WTC11 (cell line): ENCODE results near the gene PPP2R3A. TPM values are rescaled to one million over a fixed set of nuclear protein-coding genes. Genes with fewer than 3 reads are reported as not detected.

Experiments
- ATAC-seq: fragments of 200-7000 bp; cut with Tn5 transposase; 2 replicates; pipeline ENCODE4 v1.10.0; 2021; ENCODE audit warnings: mild to moderate bottlenecking, moderate library complexity
- CTCF ChIA-PET: fragments of 300-600 bp; sonication (Branson Sonifier 250); formaldehyde crosslinking; loops from one replicate; lab custom pipeline; 2021; ENCODE audit warnings: antibody characterized with exemption; lab: Charles Lee
- POLR2A ChIA-PET: fragments of 350-600 bp; sonication (Branson Sonifier 250); formaldehyde crosslinking; loops from one replicate; lab custom pipeline; 2021; ENCODE audit warnings: antibody characterized with exemption; lab: Charles Lee
- DNase-seq: peaks from one replicate; pipeline ENCODE4 v3.0.0; 2021; ENCODE audit warnings: low spot score
- H3K27ac Mint-ChIP-seq: 2 replicates; pipeline ENCODE4 v1.8.0; 2021; ENCODE audit warnings: mixed read lengths
- H3K27me3 Mint-ChIP-seq: 2 replicates; pipeline ENCODE4 v1.8.0; 2021; ENCODE audit warnings: low read depth, mild to moderate bottlenecking, moderate library complexity, mixed read lengths
- H3K36me3 Mint-ChIP-seq: 2 replicates; pipeline ENCODE4 v1.8.0; 2021; ENCODE audit warnings: mixed read lengths
- H3K4me1 Mint-ChIP-seq: 2 replicates; pipeline ENCODE4 v1.8.0; 2022; ENCODE audit warnings: mixed read lengths
- H3K4me3 Mint-ChIP-seq: 2 replicates; pipeline ENCODE4 v1.8.0; 2021; ENCODE audit warnings: mild to moderate bottlenecking, moderate library complexity, mixed read lengths
- H3K9me3 Mint-ChIP-seq: 2 replicates; pipeline ENCODE4 v1.8.0; 2021; ENCODE audit warnings: mixed read lengths
- ELF4 ChIP-seq: sonication (generic); formaldehyde crosslinking; IDR thresholded peaks from 2 replicates; pipeline ENCODE4 v1.8.1; 2022; ENCODE audit warnings: low read depth, mild to moderate bottlenecking, moderate library complexity, missing genetic modification reagents
- EMX1 ChIP-seq: fragments of 250-450 bp; sonication (Bioruptor Pico); IDR thresholded peaks from 2 replicates; pipeline ENCODE4 v1.8.0; 2021; ENCODE audit warnings: mild to moderate bottlenecking
- FOXP1 ChIP-seq: sonication (generic); formaldehyde crosslinking; IDR thresholded peaks from 2 replicates; pipeline ENCODE4 v1.8.0; 2022; ENCODE audit warnings: missing genetic modification reagents, mild to moderate bottlenecking, moderate library complexity, borderline replicate concordance
- JAZF1 ChIP-seq: fragments of 250-450 bp; sonication (Bioruptor Pico); IDR thresholded peaks from 2 replicates; pipeline ENCODE4 v1.9.0; 2021; ENCODE audit warnings: moderate library complexity, mild to moderate bottlenecking, inconsistent platforms
- JUN ChIP-seq: sonication (generic); formaldehyde crosslinking; IDR thresholded peaks from 2 replicates; pipeline ENCODE4 v1.8.0; 2023; ENCODE audit warnings: mild to moderate bottlenecking, missing genetic modification reagents
- NFATC4 ChIP-seq: fragments of 250-450 bp; sonication (Bioruptor Pico); IDR thresholded peaks from 2 replicates; pipeline ENCODE4 v1.9.0; 2021; ENCODE audit warnings: mild to moderate bottlenecking
- SMAD4 ChIP-seq: sonication (generic); formaldehyde crosslinking; IDR thresholded peaks from 2 replicates; pipeline ENCODE4 v1.8.0; 2022; ENCODE audit warnings: mild to moderate bottlenecking, missing genetic modification reagents
- SOX15 ChIP-seq: fragments of 250-450 bp; sonication (Bioruptor Pico); IDR thresholded peaks from 2 replicates; pipeline ENCODE4 v1.9.0; 2021; ENCODE audit warnings: mild to moderate bottlenecking
- TEAD1 ChIP-seq: sonication (generic); formaldehyde crosslinking; IDR thresholded peaks from 2 replicates; pipeline ENCODE4 v1.8.0; 2022; ENCODE audit warnings: mild to moderate bottlenecking, missing genetic modification reagents
- ZNF219 ChIP-seq: sonication (generic); formaldehyde crosslinking; IDR thresholded peaks from 2 replicates; pipeline ENCODE4 v1.8.0; 2023; ENCODE audit warnings: missing genetic modification reagents, mild to moderate bottlenecking, borderline replicate concordance
- ZNF317 ChIP-seq: sonication (generic); formaldehyde crosslinking; IDR thresholded peaks from 2 replicates; pipeline ENCODE4 v1.8.1; 2023; ENCODE audit warnings: low read depth, mild to moderate bottlenecking, moderate library complexity, missing genetic modification reagents, borderline replicate concordance
- ZNF396 ChIP-seq: fragments of 250-450 bp; sonication (Bioruptor Pico); IDR thresholded peaks from 2 replicates; pipeline ENCODE4 v1.8.0; 2021; ENCODE audit warnings: mild to moderate bottlenecking, moderate library complexity, borderline replicate concordance
- total RNA-seq: library from RNA; stranded (reverse); gene quantifications from 3 replicates; pipeline ENCODE4 v1.2.3, GENCODE V29; 2021
- TF ChIP-seq, protein P1 (sequence below): sonication (generic); formaldehyde crosslinking; IDR thresholded peaks from 2 replicates; pipeline ENCODE4 v1.8.1; 2022; ENCODE audit warnings: low read depth, missing genetic modification reagents, borderline replicate concordance
- TF ChIP-seq, protein P2 (sequence below): sonication (generic); formaldehyde crosslinking; IDR thresholded peaks from 2 replicates; pipeline ENCODE4 v1.8.0; 2023; ENCODE audit warnings: mild to moderate bottlenecking, missing genetic modification reagents
- TF ChIP-seq, protein P3 (sequence below): sonication (generic); formaldehyde crosslinking; IDR thresholded peaks from 2 replicates; pipeline ENCODE4 v1.8.0; 2022; ENCODE audit warnings: mild to moderate bottlenecking, missing genetic modification reagents
- TF ChIP-seq, protein P4 (sequence below): sonication (generic); formaldehyde crosslinking; IDR thresholded peaks from 2 replicates; pipeline ENCODE4 v1.8.0; 2022; ENCODE audit warnings: mild to moderate bottlenecking, missing genetic modification reagents
- TF ChIP-seq, protein P5 (sequence below): fragments of 200-600 bp; IDR thresholded peaks from 2 replicates; pipeline ENCODE4 v1.8.0; 2022; ENCODE audit warnings: antibody characterized with exemption
- TF ChIP-seq, protein P6 (sequence below): sonication (generic); formaldehyde crosslinking; IDR thresholded peaks from 2 replicates; pipeline ENCODE4 v1.8.1; 2023; ENCODE audit warnings: mild to moderate bottlenecking, missing genetic modification reagents, borderline replicate concordance

PPP2R3A gene
- total RNA-seq, 1 experiment from 2014 or later: 13.1 TPM

DNA sequence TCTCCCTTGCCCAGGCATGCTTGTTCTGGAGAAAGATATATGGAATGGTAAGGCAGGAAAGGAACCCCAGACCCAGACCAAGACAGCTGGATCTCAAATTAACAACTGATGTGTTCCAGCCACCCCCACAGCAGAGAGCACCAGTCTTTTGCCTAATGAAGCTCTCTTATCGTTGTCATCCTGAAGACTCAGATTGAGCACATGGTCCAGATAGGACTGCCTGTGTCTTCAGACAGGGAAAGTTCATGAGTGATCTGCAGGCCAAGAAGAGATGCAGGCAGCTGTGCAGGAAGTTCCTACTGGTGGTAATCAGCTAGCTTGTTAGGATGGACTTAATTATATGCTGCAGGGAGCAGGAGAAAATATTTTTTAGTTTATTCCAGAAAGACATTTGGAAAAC, 53.3 kb downstream of the PPP2R3A start:
- H3K4me3 Mint-ChIP-seq: no peak overlapping the region
- ATAC-seq: no peak
- TF ChIP-seq ZNF317 (CRISPR knock-in tag) (no peak), SOX15 (CRISPR knock-in tag) (no peak), JAZF1 (CRISPR knock-in tag) (no peak), ZNF219 (no peak), FOXP1 (CRISPR knock-in tag) (no peak), EMX1 (no peak), JUN (CRISPR knock-in tag) (no peak), TEAD1 (CRISPR knock-in tag) (no peak)
- TF ChIP-seq, protein P1, sequence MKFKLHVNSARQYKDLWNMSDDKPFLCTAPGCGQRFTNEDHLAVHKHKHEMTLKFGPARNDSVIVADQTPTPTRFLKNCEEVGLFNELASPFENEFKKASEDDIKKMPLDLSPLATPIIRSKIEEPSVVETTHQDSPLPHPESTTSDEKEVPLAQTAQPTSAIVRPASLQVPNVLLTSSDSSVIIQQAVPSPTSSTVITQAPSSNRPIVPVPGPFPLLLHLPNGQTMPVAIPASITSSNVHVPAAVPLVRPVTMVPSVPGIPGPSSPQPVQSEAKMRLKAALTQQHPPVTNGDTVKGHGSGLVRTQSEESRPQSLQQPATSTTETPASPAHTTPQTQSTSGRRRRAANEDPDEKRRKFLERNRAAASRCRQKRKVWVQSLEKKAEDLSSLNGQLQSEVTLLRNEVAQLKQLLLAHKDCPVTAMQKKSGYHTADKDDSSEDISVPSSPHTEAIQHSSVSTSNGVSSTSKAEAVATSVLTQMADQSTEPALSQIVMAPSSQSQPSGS (CRISPR knock-in tag): no peak
- TF ChIP-seq, protein P2, sequence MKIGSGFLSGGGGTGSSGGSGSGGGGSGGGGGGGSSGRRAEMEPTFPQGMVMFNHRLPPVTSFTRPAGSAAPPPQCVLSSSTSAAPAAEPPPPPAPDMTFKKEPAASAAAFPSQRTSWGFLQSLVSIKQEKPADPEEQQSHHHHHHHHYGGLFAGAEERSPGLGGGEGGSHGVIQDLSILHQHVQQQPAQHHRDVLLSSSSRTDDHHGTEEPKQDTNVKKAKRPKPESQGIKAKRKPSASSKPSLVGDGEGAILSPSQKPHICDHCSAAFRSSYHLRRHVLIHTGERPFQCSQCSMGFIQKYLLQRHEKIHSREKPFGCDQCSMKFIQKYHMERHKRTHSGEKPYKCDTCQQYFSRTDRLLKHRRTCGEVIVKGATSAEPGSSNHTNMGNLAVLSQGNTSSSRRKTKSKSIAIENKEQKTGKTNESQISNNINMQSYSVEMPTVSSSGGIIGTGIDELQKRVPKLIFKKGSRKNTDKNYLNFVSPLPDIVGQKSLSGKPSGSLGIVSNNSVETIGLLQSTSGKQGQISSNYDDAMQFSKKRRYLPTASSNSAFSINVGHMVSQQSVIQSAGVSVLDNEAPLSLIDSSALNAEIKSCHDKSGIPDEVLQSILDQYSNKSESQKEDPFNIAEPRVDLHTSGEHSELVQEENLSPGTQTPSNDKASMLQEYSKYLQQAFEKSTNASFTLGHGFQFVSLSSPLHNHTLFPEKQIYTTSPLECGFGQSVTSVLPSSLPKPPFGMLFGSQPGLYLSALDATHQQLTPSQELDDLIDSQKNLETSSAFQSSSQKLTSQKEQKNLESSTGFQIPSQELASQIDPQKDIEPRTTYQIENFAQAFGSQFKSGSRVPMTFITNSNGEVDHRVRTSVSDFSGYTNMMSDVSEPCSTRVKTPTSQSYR: no peak
- TF ChIP-seq, protein P3, sequence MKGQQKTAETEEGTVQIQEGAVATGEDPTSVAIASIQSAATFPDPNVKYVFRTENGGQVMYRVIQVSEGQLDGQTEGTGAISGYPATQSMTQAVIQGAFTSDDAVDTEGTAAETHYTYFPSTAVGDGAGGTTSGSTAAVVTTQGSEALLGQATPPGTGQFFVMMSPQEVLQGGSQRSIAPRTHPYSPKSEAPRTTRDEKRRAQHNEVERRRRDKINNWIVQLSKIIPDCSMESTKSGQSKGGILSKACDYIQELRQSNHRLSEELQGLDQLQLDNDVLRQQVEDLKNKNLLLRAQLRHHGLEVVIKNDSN (CRISPR knock-in tag): no peak
- H3K9me3 Mint-ChIP-seq: no peaks in the 10 kb centered on the region
- H3K27ac Mint-ChIP-seq: no peak overlapping the region
- H3K36me3 Mint-ChIP-seq: no peaks in the 10 kb centered on the region
- H3K27me3 Mint-ChIP-seq: no peaks in the 10 kb centered on the region
- POLR2A ChIA-PET: no interaction called here
- no peak for DNase-seq
- peaks cover 11% of the 10 kb centered on the region; the same call in 1 of the 2 replicates for H3K4me1 Mint-ChIP-seq
- CTCF ChIA-PET: interaction anchor here (0.8 to 1.1 kb wide), 2 partner anchors 9 to 24 kb away, joined by 3 read pairs; no protein-coding TSS in a partner anchor

DNA sequence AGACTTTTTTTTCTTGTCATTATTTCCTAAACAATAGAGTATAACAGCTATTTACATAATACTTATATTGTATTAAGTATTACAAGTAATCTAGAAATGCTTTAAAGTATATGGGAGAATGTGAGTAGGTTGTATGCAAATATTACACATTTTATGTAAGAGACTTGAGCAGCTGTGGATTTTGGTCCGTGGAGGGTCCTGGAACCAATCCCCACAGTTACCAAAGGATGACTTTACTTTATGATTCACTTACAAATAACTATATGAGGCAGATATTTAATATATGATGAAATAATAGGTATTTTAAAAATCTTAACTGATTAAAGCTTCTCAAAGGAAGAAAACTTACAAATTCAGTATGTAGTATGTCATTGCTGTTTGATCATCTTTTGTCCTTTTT, 56.3 kb downstream of the PPP2R3A start:
- Mint-ChIP-seq H3K4me1 (peaks cover 9% of the 10 kb centered on the region; the same call in 1 of the 2 replicates), H3K36me3 (no peaks in the 10 kb centered on the region), H3K27ac (no peak overlapping the region; the same call in 1 of the 2 replicates), H3K4me3 (no peak overlapping the region)
- TF ChIP-seq, protein P4, sequence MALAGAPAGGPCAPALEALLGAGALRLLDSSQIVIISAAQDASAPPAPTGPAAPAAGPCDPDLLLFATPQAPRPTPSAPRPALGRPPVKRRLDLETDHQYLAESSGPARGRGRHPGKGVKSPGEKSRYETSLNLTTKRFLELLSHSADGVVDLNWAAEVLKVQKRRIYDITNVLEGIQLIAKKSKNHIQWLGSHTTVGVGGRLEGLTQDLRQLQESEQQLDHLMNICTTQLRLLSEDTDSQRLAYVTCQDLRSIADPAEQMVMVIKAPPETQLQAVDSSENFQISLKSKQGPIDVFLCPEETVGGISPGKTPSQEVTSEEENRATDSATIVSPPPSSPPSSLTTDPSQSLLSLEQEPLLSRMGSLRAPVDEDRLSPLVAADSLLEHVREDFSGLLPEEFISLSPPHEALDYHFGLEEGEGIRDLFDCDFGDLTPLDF (CRISPR knock-in tag): no peak
- TF ChIP-seq, protein P5, sequence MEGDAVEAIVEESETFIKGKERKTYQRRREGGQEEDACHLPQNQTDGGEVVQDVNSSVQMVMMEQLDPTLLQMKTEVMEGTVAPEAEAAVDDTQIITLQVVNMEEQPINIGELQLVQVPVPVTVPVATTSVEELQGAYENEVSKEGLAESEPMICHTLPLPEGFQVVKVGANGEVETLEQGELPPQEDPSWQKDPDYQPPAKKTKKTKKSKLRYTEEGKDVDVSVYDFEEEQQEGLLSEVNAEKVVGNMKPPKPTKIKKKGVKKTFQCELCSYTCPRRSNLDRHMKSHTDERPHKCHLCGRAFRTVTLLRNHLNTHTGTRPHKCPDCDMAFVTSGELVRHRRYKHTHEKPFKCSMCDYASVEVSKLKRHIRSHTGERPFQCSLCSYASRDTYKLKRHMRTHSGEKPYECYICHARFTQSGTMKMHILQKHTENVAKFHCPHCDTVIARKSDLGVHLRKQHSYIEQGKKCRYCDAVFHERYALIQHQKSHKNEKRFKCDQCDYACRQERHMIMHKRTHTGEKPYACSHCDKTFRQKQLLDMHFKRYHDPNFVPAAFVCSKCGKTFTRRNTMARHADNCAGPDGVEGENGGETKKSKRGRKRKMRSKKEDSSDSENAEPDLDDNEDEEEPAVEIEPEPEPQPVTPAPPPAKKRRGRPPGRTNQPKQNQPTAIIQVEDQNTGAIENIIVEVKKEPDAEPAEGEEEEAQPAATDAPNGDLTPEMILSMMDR: no peak
- TF ChIP-seq ELF4 (CRISPR knock-in tag) (no peak), NFATC4 (CRISPR knock-in tag) (no peak), SMAD4 (CRISPR knock-in tag) (no peak), ZNF396 (CRISPR knock-in tag) (no peak)
- TF ChIP-seq, protein P3 (CRISPR knock-in tag): no peak
- TF ChIP-seq, protein P6, sequence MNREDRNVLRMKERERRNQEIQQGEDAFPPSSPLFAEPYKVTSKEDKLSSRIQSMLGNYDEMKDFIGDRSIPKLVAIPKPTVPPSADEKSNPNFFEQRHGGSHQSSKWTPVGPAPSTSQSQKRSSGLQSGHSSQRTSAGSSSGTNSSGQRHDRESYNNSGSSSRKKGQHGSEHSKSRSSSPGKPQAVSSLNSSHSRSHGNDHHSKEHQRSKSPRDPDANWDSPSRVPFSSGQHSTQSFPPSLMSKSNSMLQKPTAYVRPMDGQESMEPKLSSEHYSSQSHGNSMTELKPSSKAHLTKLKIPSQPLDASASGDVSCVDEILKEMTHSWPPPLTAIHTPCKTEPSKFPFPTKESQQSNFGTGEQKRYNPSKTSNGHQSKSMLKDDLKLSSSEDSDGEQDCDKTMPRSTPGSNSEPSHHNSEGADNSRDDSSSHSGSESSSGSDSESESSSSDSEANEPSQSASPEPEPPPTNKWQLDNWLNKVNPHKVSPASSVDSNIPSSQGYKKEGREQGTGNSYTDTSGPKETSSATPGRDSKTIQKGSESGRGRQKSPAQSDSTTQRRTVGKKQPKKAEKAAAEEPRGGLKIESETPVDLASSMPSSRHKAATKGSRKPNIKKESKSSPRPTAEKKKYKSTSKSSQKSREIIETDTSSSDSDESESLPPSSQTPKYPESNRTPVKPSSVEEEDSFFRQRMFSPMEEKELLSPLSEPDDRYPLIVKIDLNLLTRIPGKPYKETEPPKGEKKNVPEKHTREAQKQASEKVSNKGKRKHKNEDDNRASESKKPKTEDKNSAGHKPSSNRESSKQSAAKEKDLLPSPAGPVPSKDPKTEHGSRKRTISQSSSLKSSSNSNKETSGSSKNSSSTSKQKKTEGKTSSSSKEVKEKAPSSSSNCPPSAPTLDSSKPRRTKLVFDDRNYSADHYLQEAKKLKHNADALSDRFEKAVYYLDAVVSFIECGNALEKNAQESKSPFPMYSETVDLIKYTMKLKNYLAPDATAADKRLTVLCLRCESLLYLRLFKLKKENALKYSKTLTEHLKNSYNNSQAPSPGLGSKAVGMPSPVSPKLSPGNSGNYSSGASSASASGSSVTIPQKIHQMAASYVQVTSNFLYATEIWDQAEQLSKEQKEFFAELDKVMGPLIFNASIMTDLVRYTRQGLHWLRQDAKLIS (CRISPR knock-in tag): no peak
- TF ChIP-seq, all 79 proteins: peak for 0
- CTCF ChIA-PET: no interaction called here
- POLR2A ChIA-PET: no interaction called here
- DNase-seq (no peak), ATAC-seq (no peak)
- Mint-ChIP-seq H3K9me3 (no peaks in the 10 kb centered on the region), H3K27me3 (no peaks in the 10 kb centered on the region)
